Measurements from ENCODE around the gene TCF7. TPM values are rescaled to one million over a fixed set of nuclear protein-coding genes. Genes with fewer than 3 reads are reported as not detected.

TCF7 gene
- polyA plus RNA-seq, 2 of the 4 experiments (the other 2 are of a cell fraction) = 2.8 to 10.1 TPM

DNA sequence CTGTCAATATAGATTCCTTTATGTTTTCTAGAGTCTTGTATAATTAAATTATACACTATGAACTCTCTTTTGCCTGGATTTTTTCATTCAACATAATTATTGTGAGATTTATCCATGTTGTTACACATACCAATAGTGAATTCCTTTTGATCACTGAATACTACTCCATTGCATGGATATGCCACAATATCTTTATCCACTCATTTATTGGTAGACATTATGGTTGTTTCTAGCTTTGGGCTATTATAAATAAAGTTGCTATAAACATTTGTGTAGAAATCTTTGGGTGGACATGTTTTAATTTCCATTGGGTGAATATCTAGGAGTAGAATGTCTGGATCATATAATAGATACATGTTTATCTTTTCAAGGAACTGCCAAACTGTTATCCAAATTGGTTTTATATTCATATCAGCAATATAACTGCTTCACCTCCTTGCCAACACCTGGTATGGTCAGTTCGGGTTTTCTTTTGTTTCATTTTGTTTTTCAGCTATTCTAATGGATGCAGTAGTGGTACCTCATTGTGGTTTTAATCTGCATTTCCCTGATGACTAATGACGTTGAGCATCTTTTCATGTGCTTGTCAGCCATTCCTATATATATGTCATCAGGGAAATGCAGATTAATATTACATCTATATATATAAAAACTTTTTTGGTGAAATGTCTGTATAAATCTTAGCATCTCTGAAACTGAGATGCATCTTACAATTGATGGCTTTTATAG lies 32.1 kb upstream of the TCF7 start:
- TF ChIP-seq, protein P1, sequence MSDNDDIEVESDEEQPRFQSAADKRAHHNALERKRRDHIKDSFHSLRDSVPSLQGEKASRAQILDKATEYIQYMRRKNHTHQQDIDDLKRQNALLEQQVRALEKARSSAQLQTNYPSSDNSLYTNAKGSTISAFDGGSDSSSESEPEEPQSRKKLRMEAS (IDR thresholded peaks at IDR 0.05) = no peak
- no peak for TF ChIP-seq MAFK (IDR thresholded peaks at IDR 0.05; ENCODE audit: partially characterized antibody)
- TF ChIP-seq HMGXB4 (CRISPR knock-in tag; IDR thresholded peaks at IDR 0.05; ENCODE audit: borderline replicate concordance) = no peak
- TF ChIP-seq NR3C1 (IDR thresholded peaks at IDR 0.05) = no peak
- TF ChIP-seq ELK1 (IDR thresholded peaks at IDR 0.05; ENCODE audit: low read depth, low read length) = no peak
- TF ChIP-seq TFCP2L1 (CRISPR knock-in tag; IDR thresholded peaks at IDR 0.05) = no peak
- no peak for TF ChIP-seq ZNF302 (CRISPR knock-in tag; IDR thresholded peaks at IDR 0.05)
- no peak for TF ChIP-seq FOSB (CRISPR knock-in tag; IDR thresholded peaks at IDR 0.05)
- TF ChIP-seq JUNB (IDR thresholded peaks at IDR 0.05) = no peak
- no peak for TF ChIP-seq CBX8 (IDR thresholded peaks at IDR 0.05)
- TF ChIP-seq SMC3 (IDR thresholded peaks at IDR 0.05) = no peak
- TF ChIP-seq ZC3H11A (IDR thresholded peaks at IDR 0.05) = no peak
- no peak for TF ChIP-seq POLR2AphosphoS2 (conservative IDR thresholded peaks at IDR 0.05; ENCODE audit: low read length)
- POLR2A ChIA-PET = no interaction called here
- Histone ChIP-seq H3K4me1 (no peaks in the 10 kb centered on the region), H3K9me3 (no peaks in the 10 kb centered on the region), H3K27ac (no peak overlapping the region), H3K4me3 (no peak overlapping the region), H3K4me2 (no peak overlapping the region)
- no peak for DNase-seq (ENCODE audit: low read depth in 1 of 2, low spot score in 1 of 2)
- CTCF ChIA-PET = interaction anchor here (1.2 to 2.7 kb wide), 5 partner anchors 9 to 58 kb away, joined by 3 to 9 read pairs (median 5); no protein-coding TSS in a partner anchor
- WGBS (ENCODE audit: missing lambda C conversion rate) = 27% methylated on average over 2 of the region's 2 CpGs
- FAIRE-seq = no peak
- no peak for ATAC-seq

DNA sequence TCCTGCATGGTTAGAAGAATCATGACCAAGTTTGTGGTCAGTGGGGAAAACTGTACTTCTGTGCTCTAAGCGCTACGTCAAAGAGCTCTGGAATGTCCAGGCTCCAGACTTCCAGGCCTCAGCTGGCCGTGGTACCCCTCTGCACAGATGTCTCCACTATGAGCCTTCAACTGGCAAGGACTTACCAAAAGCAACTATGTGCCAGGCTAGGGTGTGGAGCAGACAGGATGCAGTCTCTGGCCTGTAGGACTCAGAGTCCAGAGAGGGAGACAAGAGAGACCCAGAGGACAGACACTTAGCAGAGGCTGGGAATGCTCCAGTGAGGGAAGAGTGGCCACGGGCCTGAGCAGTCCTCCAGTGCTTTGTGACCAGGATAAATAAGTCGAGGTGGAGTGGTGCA lies 31.0 kb upstream of the TCF7 start:
- DNase-seq (ENCODE audit: low read depth in 1 of 2, low spot score in 1 of 2) (no peak), ATAC-seq (peak; percentile 52 to 64; a peak in 4 of 6 replicates), FAIRE-seq (no peak)
- no peak overlapping the region for H3K27ac ChIP-seq
- TF ChIP-seq HEYL (CRISPR knock-in tag; IDR thresholded peaks at IDR 0.05) (no peak), NR3C1 (IDR thresholded peaks at IDR 0.05) (no peak), NFE2L2 (conservative IDR thresholded peaks at IDR 0.05; ENCODE audit: low read length) (no peak), RCOR1 (IDR thresholded peaks at IDR 0.05; ENCODE audit: low read depth, low read length) (no peak), ZNF302 (CRISPR knock-in tag; IDR thresholded peaks at IDR 0.05) (no peak), CEBPB (IDR thresholded peaks at IDR 0.05) (no peak), ESRRA (IDR thresholded peaks at IDR 0.05; ENCODE audit: borderline replicate concordance, low read length) (no peak), PHF8 (IDR thresholded peaks at IDR 0.05; ENCODE audit: borderline replicate concordance, low read depth) (no peak), POLR2AphosphoS2 (conservative IDR thresholded peaks at IDR 0.05; ENCODE audit: low read length) (no peak), KDM1A (IDR thresholded peaks at IDR 0.05; ENCODE audit: low read depth) (no peak), ELK1 (IDR thresholded peaks at IDR 0.05; ENCODE audit: low read depth, low read length) (no peak), GATA3 (IDR thresholded peaks at IDR 0.05; ENCODE audit: borderline replicate concordance) (no peak), HDAC2 (IDR thresholded peaks at IDR 0.05) (no peak), MYC (IDR thresholded peaks at IDR 0.05; ENCODE audit: borderline replicate concordance, low read length) (no peak), HES2 (IDR thresholded peaks at IDR 0.05) (no peak), ZSCAN20 (CRISPR knock-in tag; IDR thresholded peaks at IDR 0.05) (no peak), RAD21 (conservative IDR thresholded peaks at IDR 0.05 in 1 of 2, IDR thresholded peaks at IDR 0.05 in 1 of 2) (no peak), MAFK (IDR thresholded peaks at IDR 0.05; ENCODE audit: partially characterized antibody) (no peak), BHLHE40 (IDR thresholded peaks at IDR 0.05; ENCODE audit: low read depth, low read length) (no peak)
- TF ChIP-seq, protein P2, sequence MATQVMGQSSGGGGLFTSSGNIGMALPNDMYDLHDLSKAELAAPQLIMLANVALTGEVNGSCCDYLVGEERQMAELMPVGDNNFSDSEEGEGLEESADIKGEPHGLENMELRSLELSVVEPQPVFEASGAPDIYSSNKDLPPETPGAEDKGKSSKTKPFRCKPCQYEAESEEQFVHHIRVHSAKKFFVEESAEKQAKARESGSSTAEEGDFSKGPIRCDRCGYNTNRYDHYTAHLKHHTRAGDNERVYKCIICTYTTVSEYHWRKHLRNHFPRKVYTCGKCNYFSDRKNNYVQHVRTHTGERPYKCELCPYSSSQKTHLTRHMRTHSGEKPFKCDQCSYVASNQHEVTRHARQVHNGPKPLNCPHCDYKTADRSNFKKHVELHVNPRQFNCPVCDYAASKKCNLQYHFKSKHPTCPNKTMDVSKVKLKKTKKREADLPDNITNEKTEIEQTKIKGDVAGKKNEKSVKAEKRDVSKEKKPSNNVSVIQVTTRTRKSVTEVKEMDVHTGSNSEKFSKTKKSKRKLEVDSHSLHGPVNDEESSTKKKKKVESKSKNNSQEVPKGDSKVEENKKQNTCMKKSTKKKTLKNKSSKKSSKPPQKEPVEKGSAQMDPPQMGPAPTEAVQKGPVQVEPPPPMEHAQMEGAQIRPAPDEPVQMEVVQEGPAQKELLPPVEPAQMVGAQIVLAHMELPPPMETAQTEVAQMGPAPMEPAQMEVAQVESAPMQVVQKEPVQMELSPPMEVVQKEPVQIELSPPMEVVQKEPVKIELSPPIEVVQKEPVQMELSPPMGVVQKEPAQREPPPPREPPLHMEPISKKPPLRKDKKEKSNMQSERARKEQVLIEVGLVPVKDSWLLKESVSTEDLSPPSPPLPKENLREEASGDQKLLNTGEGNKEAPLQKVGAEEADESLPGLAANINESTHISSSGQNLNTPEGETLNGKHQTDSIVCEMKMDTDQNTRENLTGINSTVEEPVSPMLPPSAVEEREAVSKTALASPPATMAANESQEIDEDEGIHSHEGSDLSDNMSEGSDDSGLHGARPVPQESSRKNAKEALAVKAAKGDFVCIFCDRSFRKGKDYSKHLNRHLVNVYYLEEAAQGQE (IDR thresholded peaks at IDR 0.05) = no peak
- no peaks in the 10 kb centered on the region for H3K9me3 ChIP-seq
- H3K4me2 ChIP-seq = no peak overlapping the region
- no peaks in the 10 kb centered on the region for H3K4me1 ChIP-seq
- POLR2A ChIA-PET = no interaction called here
- WGBS (ENCODE audit: missing lambda C conversion rate) = 24% methylated on average over 5 of the region's 5 CpGs
- CTCF ChIA-PET = interaction anchor here (1.2 to 3.3 kb wide), 5 partner anchors 10 to 59 kb away, joined by 5 to 14 read pairs (median 8); no protein-coding TSS in a partner anchor
- no peak overlapping the region for H3K4me3 ChIP-seq
